Osteoblast (primary cell): ENCODE data around the gene MTG2. TPM values are rescaled to one million over a fixed set of nuclear protein-coding genes. Genes with fewer than 3 reads are reported as not detected.
A peak's percentile ranks its signal among the peaks of the same experiment; 100 is the strongest.

Experiments
- DNase-seq: peaks from one replicate; pipeline ENCODE4 v3.0.0; 2011; ENCODE audit warnings: low spot score, mixed read lengths; ENCODE audit not compliant: insufficient read length; ENCODE audit errors: missing footprints
- H2AFZ ChIP-seq: 2 replicates; pipeline ENCODE4 v1.6.0; 2011; ENCODE audit warnings: mild to moderate bottlenecking, low read length
- H3K27ac ChIP-seq: 2 replicates; pipeline ENCODE4 v1.5.1; 2011; ENCODE audit warnings: mild to moderate bottlenecking, low read depth, low read length, moderate library complexity
- H3K27me3 ChIP-seq: 2 replicates; pipeline ENCODE4 v1.6.0; 2012; ENCODE audit warnings: mild to moderate bottlenecking, control low read depth, inconsistent platforms, low read length, moderate library complexity; ENCODE audit not compliant: insufficient read depth
- H3K36me3 ChIP-seq: 2 replicates; pipeline ENCODE4 v1.5.1; 2011; ENCODE audit warnings: mild to moderate bottlenecking, low read length, control low read depth, moderate library complexity; ENCODE audit not compliant: insufficient read depth
- H3K4me1 ChIP-seq: 2 replicates; pipeline ENCODE4 v1.5.1; 2011; ENCODE audit warnings: mild to moderate bottlenecking, low read length, control low read depth, moderate library complexity; ENCODE audit not compliant: insufficient read depth
- H3K4me2 ChIP-seq: 2 replicates; pipeline ENCODE4 v1.6.0; 2011; ENCODE audit warnings: mild to moderate bottlenecking, low read length; ENCODE audit not compliant: insufficient read depth
- H3K4me3 ChIP-seq: fragments of 200-600 bp; sonication (generic); 3 replicates; pipeline ENCODE4 v1.5.1; 2012; ENCODE audit warnings: mild to moderate bottlenecking, low read length, inconsistent platforms; ENCODE audit not compliant: insufficient read depth
- H3K79me2 ChIP-seq: 2 replicates; pipeline ENCODE4 v1.6.0; 2012; ENCODE audit warnings: mild to moderate bottlenecking, low read length, control low read depth, inconsistent platforms; ENCODE audit not compliant: insufficient read depth
- H3K9me3 ChIP-seq: 2 replicates; pipeline ENCODE4 v1.5.1; 2011; ENCODE audit warnings: low read depth, low read length, control low read depth
- H4K20me1 ChIP-seq: 2 replicates; pipeline ENCODE4 v1.6.0; 2012; ENCODE audit warnings: mild to moderate bottlenecking, low read length, control low read depth; ENCODE audit not compliant: insufficient read depth
- CTCF ChIP-seq: IDR thresholded peaks from 2 replicates; pipeline ENCODE4 v1.5.1; 2011; ENCODE audit warnings: mild to moderate bottlenecking, low read depth, low read length, moderate library complexity; ENCODE audit errors: extremely low read depth
- total RNA-seq: library from RNA; depleted of rRNA; stranded (reverse); fragments of >200 nt; gene quantifications from 2 replicates; pipeline ENCODE4 v1.2.3, GENCODE V29; 2012

The MTG2 gene
- total RNA-seq, 1 donor: 22.1 TPM

- Histone ChIP-seq H3K36me3 (peaks cover 35% of the 10 kb centered on the region), H3K4me1 (no peaks in the 10 kb centered on the region), H3K27me3 (no peaks in the 10 kb centered on the region), H3K79me2 (no peaks in the 10 kb centered on the region), H3K27ac (no peak overlapping the region), H4K20me1 (no peaks in the 10 kb centered on the region), H3K4me3 (no peak overlapping the region), H3K9me3 (no peaks in the 10 kb centered on the region), H2AFZ (no peak overlapping the region), H3K4me2 (no peak overlapping the region)
- no peak for TF ChIP-seq CTCF
- peak; percentile 84 for DNase-seq
These were observed 13.9 kb upstream of the MTG2 start for GRCh38 chr20:62168890-62169435.

- Histone ChIP-seq H3K36me3 (peaks cover 36% of the 10 kb centered on the region), H3K4me1 (no peaks in the 10 kb centered on the region), H4K20me1 (no peaks in the 10 kb centered on the region), H3K4me2 (no peak overlapping the region), H3K9me3 (no peaks in the 10 kb centered on the region), H2AFZ (no peak overlapping the region), H3K27me3 (no peaks in the 10 kb centered on the region), H3K79me2 (no peaks in the 10 kb centered on the region), H3K27ac (no peak overlapping the region), H3K4me3 (no peak overlapping the region)
- TF ChIP-seq CTCF: no peak
- DNase-seq: peak; percentile 81
These were observed 12.3 kb upstream of the MTG2 start for GRCh38 chr20:62170536-62170935.

- Histone ChIP-seq H3K4me3 (no peak overlapping the region), H2AFZ (no peak overlapping the region), H3K27ac (no peak overlapping the region), H3K36me3 (peaks cover 33% of the 10 kb centered on the region), H3K9me3 (no peaks in the 10 kb centered on the region), H3K79me2 (no peaks in the 10 kb centered on the region), H3K27me3 (no peaks in the 10 kb centered on the region), H3K4me1 (no peaks in the 10 kb centered on the region), H3K4me2 (no peak overlapping the region), H4K20me1 (no peaks in the 10 kb centered on the region)
- DNase-seq: peak; percentile 3
- no peak for TF ChIP-seq CTCF
These were observed 11.6 kb upstream of the MTG2 start for GRCh38 chr20:62171245-62171644.

GRCh38 chr20:62172666-62173065 lies 10.2 kb upstream of the MTG2 start:
- TF ChIP-seq CTCF: no peak
- H3K4me2 ChIP-seq: no peak overlapping the region
- H3K36me3 ChIP-seq: peaks cover 33% of the 10 kb centered on the region
- no peaks in the 10 kb centered on the region for H3K9me3 ChIP-seq
- peak; percentile 23 for DNase-seq
- H3K4me3 ChIP-seq: no peak overlapping the region
- H3K4me1 ChIP-seq: no peaks in the 10 kb centered on the region
- H3K27me3 ChIP-seq: no peaks in the 10 kb centered on the region
- no peak overlapping the region for H3K27ac ChIP-seq
- no peak overlapping the region for H2AFZ ChIP-seq
- H3K79me2 ChIP-seq: no peaks in the 10 kb centered on the region
- no peaks in the 10 kb centered on the region for H4K20me1 ChIP-seq
